Dedifferentiated amniotic fluid mesenchymal stem cell (primary cell): ENCODE measurements around the gene UFSP2.

ENCODE experiments used
- DNase-seq: peaks from one replicate; pipeline ENCODE4 v3.0.0-alpha.2; 2016; ENCODE audit errors: extremely low spot score

Gene UFSP2

DNA sequence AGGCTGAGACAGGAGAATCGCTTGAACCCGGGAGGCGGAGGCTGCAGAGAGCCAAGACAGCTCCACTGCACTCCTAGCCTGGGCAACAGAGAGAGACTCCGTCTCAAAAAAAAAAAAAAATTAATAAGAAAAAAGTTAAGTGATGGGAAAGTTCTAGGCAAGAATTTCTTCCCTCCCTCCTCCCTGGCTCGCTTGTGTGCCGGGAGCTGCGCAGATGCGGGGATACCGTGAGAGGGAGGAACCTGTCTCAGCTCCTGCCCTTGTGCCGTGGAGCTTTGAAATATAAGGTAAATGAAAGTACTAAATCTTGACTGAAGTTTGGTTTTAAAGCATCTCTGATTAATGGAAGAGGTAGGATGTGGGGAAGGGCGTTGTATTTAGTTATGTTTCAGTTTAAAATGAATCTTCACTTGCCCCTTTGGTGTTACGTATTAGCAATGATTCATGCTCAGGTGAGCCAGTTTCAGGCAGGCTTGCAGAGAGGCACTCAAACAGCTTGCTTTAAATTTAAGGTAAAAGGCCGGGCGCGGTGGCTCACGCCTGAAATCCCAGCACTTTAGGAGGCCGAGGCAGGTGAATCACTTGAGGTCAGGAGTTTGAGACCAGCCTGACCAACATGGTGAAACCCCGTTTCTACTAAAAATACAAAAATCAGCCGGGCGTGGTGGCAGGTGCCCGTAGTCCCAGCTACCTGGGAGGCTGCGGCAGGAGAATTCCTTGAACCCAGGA lies 1.4 kb upstream of the UFSP2 start:
- no peak for DNase-seq

DNA sequence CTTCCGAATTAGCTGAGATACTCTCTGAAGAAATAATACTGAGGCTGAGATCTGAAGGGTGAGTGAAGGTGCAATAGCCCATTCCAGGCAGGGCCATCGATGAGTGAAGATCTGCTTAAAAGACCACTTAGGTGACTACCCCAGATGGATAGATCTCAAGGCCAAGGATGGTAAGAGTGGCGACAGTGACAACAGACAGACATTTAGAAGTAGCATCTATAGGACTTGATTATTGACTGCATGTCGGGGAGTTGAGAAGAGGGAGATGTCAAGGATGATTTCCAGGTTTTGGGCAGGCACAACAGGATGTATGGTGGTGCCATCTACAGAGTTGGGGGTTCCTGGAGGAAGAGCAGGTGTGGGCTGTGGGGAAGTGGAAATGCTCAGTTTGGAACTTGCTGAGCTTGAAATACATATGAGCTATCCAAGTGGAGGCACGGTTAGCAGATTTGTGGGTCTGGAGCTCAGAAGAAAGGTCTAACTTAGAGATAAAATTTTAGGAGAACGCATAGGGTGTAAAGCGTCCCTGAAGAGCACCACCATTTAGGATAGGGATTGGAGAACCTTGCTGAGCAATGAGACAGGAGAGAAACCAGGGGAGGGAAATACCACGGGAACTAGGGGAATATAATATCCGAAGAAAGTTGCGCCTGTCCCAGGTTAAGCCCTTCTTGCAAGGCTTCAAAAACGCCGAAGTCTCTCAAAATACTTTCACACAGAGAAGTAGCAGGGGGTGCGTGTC lies 688 bp downstream of the UFSP2 start:
- no peak for DNase-seq

DNA sequence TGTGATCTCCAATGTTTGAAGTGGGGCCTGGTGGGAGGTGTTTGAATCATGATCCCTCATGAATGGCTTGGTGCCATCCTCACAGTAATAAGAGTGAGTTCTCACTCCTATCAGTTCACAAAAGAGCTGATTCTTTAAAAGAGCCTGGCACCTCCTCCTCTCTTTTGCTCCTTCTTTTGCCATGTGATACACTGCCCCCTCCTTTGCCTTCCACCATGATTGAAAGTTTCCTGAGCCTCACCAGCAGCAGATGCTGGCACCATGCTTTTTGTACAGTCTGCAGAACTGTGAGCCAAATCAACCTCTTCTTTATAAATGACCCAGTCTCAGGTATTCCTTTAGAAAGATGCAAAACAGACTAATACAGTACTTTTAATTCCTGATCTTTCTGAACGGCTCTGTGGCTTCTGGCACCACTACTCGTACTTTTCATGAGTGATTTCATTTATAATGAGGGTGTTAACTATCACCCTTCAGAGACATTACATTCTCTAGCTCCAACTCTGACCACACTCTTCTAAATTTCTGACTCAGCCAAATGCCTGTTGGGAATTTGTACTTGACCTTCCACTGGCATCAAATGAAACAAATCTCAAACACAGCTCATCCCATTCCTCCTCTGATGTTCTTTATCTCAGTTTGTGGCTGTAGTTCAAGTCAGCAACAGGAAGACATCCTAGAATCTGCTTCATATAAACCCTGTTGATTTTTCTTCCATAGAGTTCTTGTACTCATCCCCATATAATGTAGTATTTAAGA lies 4.2 kb downstream of the UFSP2 start:
- DNase-seq, result no peak

DNA sequence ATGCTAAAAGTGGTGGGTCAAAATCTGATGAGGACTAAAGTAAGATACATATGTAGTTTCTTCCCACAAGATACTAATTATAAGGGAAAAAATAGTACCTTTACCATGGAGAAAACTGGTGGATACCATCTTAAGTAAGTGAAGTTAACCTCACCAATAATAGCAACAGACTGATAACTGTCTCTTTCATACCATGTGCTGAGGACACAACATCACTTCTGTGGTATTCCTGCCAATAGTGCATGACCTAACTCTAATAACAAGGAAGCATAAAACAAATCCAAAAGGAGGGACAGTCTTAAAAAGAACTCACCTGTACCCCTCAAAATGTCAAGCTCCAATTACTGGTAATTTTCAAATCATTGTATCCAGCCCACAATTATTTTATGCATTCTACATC lies 8.8 kb downstream of the UFSP2 start:
- no peak for DNase-seq

DNA sequence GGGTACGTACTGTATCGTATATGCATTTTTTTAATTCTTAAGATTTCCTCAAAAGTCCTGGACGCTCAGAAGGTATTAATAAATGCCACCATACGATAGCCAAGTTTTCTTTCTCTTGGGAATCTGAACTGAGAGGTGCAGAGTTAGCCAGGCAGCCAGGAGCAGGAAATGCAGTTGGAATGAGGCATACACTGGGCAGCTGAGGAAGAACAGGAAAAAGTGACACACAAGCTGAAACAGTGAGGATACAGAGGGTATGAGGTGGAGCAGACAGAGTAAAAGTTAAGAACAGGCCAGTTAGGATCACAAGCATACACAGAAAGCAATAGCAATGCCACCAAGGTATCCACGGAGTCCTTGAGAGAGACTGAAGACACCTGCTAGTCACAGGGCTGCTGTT lies 13.4 kb downstream of the UFSP2 start:
- DNase-seq, result no peak

DNA sequence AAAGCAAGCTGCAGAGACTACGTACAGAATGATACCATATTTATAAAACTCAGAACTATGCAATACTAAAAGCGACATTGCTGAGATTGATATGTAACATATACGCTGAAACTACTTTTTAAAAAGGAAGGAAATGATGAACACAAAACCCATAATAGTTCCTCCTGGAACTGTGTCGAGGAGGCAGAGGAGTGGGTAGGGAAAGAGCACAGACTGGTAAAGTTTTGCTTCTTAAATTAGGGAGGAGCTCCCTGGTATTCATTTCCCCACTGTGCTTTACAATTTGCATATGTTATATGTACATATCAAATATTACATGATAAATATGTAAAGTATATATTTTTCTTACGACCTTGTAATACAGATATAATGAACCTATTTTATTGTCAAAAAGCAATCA lies 13.9 kb downstream of the UFSP2 start:
- no peak for DNase-seq

DNA sequence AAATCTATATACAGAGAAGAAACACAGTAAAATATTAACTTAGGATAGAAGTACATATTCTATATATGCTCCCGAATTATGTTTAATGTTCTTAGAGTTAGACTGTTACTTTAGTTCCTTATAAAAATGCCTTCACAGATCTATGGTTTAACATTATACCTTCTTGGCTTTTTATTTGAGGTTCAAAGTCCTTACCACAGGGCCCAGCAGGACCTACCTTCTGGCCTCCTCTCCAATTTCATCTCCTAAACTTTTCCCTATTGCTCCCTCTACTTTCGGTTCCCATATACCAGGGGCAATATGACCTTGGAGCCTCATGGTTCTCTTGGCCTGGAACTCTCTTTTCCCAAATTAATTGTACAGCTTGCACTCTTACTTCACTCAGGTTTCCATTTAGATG lies 17.3 kb downstream of the UFSP2 start:
- no peak for DNase-seq

DNA sequence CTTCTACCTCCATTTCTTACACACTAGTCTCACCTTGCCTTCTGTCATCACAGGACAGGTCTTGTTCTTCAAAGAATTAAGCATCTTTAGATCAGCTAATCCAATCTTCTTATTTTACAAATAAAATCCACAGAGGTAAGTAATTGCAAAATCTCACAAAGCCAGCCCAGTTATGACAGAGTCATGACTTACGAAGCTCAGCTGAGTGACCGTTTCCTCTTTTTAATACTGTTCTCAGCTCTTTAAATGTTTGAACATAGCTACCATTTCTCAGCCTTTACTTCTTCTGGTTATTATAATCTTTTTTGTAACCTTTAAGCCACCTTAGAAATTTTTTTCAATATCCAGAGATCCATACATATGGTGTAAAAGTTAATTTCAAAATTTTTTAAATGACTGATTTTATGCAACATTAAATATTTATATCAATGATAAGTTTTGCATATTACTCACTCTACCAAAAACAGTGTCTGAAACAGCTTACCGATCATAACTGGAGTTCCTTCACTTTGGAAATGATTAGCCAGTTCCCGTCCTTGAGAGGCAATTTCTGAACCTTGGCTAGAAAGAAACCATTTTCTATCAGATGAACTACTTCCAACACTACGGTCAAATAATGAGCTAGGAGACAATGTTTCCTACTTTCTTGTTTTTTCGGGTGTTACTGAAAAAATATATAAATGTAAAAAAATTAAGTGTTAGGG lies 20.3 kb downstream of the UFSP2 start:
- DNase-seq, result no peak

DNA sequence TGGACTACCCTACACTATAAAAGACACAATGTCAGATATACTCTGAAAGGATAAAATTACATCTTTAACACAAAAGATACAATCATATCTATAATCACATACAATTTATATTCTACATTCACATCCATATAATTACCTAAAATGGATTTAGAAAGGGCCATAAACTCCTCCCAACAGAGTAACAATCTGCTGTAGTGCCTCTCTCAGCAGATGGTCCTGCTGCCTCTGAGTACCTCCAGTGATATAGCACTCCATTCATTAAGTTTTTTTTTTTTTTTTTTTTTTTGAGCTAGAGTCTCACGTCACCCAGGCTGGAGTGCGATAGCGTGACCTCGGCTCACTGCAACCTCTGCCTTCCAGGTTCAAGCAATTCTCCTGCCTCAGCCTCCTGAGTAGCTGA lies 21.7 kb downstream of the UFSP2 start:
- DNase-seq, result no peak

DNA sequence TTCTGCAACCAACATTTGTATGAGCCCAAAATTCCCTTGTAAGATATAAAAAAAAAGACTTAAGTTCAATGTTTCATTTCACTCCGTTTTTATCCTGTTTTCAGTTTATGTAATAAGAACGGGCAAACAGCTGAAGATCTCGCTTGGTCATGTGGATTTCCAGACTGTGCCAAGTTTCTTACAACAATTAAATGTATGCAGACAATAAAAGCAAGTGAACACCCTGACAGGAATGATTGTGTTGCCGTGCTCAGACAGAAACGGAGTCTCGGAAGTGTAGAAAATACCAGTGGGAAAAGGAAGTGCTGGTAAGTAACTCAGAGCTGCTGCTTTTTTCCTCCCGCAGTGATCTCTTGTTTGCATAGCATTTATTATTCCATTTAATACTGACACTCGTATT lies 26.3 kb downstream of the UFSP2 start:
- no peak for DNase-seq

DNA sequence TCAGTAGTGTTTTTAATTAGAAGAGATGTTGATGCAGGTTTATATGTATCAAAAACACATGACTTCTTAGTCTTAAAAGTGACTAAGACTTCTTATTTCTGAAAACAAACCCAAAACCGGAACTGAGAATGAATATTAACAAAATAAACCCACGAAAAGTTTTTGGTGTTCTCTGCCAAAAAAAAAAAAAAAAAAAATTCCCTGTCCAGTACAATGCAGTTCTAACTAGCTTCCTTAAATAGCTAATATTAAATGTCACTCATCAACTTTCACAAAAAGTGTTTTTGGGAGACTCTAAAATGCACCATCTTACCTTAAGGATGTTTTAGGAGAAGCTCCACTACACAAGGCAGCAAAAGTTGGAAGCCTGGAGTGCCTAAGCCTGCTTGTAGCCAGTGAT lies 27.1 kb downstream of the UFSP2 start:
- DNase-seq, result no peak

DNA sequence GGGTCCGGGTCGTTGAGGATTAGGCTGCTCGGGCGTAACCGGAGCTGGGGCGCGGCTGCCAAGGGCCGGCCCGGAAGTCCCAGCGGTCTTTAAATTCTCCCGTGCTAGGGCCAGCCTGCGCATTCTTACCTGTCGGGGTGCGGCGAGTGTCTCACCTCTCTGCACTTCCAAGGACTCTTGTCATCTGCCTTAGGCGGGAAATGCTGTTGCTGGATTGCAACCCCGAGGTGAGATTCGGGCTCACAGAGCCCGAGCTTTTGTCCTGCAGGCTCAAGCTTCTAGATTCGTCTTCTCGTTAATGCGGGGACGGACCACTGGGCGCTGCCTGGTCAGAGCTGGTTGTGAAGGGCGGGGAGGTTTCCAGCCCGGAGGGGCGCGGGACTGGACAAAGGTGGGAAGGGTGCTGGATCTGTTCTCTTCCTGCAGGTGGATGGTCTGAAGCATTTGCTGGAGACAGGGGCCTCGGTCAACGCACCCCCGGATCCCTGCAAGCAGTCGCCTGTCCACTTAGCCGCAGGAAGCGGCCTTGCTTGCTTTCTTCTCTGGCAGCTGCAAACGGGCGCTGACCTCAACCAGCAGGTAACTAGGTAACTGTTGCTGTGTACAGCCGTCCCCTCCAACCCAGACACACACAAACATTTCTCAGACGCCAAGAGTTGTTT lies 28.9 kb downstream of the UFSP2 start, which contains the start of gene ANKRD37:
TSS of gene ANKRD37 (plus strand) at position 118 of the 662 bp plus-strand sequence. CDS start at position 201, 83 bp downstream.
- DNase-seq, result no peak

DNA sequence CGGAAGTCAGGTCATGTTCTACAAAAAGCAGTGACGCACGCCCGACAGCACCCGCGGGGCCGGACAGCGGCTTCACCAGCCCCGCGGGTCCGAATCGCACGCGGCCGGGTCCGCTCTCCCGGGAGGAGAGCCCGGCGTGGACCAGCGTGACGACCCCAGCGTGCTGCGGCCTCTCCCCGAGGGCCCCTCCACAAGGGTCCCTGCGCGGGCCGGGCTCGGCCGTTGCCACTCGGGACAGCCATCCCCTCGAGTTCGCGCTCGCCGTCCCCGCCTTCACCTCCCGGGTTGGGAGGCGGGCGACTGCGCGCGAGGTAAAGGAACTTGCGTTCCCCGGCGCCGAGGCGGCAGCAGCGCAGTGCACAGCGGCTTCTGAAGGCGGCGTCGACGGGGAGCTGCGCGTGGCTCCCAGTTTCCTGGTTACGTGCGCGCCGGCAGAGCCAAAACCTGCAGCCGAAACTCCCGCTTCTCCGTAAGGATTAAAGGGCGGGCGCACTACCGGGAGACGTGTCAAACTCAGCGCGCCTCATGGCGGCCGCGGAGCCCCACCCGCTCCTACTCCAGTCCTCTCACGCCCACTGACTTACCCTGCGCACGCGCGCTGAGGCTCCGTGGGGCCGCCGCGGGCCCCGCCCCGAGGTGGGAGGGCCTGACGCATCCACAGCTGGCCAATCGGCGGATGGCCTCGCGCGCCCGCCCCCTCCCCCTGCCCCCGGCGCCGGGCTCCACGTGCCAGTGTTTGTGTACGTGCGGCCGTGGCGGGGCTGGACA lies 29.6 kb downstream of the UFSP2 start:
- peak; percentile 94 for DNase-seq

DNA sequence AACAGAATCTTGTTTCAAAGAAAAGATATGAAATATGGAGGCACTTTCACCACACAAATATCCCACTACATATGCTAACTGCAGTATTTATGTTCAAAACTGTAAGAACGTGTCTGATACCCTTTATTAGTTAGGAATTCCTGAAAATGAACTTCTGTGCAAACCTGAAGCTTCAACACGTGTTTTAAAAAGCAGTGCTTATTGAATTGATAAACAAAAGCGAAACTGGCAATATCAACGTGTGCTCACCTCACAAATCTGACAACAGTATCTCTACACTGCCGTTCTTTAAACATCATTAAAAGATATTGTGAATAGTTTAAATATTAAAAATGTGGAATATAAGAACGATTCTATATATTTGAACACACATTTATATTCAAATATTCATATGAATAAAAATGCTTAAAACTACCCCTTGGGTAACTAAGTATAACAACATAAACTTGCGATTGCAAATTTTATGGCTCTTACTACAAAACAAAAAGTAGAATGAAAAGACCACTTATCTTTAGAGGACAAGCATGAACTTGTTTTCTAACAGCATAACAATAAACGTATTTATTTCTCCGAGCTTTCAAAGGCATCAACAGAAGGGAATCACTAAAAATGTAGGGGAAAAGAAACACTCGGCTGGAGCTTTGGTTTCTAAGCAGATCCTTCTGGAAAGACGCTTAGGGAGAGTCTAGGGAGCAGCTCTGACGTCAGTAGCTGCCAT lies 30.4 kb downstream of the UFSP2 start, which contains the start of gene LRP2BP:
TSS of gene LRP2BP (minus strand) at position 687 of the 718 bp plus-strand sequence. CDS start 17,738 bp downstream, outside the sequence.
- no peak for DNase-seq

DNA sequence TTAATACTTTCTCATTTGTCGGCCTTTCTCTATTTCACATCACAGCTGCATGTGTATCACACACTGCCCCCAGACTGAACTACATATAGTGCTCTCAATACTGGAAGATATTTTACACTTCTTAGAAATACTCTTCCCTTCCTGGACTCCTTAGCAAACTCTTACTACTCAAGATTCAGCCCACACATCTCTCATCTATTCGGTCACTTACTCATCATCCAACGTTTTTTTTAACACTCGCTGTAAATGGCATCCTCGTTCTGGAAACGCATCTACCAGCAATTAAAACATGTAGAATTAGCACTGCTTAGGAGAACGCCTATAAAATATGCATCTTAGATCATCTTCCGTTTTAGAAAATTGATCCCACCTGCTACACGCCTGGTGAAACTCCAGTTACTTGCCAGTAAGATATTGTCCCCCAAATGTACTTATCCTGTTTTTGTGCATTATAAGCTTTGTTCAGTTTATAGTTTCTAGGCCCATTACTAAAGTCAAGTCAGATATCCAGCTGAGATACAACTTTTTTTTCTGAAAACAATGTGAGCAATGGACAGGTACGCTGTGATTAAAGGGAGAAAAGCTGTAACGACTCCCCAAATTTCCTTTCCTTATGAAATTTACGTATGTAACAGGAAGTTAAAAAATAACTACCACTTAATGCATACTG lies 31.1 kb downstream of the UFSP2 start:
- no peak for DNase-seq

DNA sequence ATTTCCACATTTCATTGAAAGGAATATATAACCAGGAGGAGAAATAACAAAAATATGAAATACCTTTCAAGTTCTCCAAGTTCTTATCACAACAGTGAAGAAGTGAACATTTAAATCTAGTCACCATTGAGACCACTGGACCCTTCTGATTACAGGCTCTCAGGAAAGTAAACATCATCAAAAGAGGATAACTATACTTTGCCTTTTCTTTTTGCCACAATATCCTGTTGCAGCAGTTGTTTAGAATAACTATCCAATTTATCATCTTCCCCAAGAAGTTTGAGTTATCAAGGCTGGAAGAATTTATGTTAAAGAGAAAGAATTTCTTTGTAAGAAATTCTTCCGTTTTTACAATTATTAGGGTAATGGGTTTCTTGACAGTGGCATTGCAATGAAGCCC lies 33.6 kb downstream of the UFSP2 start:
- no peak for DNase-seq

DNA sequence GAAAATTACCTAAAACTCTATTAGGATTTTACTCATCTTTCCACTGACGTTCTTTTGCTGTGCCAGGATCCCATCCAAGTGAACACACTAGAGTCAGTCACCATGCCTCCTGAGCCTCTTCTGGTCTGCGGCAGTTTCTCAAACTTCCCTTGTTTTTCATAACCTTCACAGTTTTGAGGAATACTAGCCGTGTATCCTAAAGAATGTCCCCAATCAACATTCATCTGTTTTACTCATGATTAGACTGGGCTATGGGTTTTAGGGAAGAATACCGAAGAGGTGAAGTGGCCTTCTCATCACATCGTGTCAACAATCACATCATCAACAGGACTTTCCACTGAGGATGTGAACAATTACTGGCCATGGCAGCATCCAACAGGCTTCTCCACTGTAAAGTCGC lies 34.8 kb downstream of the UFSP2 start:
- DNase-seq, result no peak

DNA sequence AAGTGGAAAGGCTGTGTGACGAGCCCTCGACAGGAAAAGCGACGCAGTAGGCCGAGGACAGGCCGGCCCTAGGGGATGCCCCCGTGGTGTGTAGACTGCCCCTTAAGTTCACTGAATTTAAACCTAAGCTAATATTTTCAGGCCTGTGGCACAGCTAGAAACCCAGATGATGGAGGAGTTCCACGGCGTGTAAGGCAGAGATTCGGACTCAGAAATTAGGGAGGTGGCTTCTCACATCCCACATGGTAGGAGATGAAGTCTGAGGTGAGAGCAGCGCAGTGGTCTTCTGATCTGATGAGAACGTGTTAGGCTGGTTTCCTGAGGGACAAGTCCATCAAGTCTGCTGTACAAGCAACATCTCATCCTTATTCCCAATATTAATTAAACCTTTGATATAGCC lies 37.8 kb downstream of the UFSP2 start:
- no peak for DNase-seq

DNA sequence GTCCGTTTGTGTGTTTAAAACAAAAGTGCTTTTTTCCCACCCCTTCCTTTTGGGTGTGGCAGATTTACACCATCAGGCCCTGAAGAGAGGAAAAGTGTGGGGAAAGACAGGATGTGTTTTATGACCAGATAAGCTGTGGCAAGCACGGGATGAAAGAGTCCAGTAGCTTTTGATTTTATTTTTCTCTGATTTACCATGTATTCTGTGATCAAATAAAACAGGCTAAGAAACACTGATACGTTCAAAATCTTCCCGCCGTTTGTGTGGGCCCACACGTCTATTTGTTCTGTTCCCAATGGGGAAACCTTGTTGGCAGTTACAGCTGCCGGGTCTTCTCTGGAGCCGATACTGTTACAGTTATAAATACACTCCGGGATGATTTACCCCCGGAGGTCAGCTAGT lies 40.8 kb downstream of the UFSP2 start:
- DNase-seq, result no peak
